CD14-positive monocyte (primary cell): Measurements from ENCODE around the gene FAM50A. TPM values are rescaled to one million over a fixed set of nuclear protein-coding genes. Genes with fewer than 3 reads are reported as not detected.
A peak's percentile ranks its signal among the peaks of the same experiment; 100 is the strongest.
"Not testable (repeated sequence)": the region's sequence is repeated elsewhere in the genome, so short reads cannot be mapped to it uniquely, and the experiment has no call there.

Experiments
- DNase-seq, 3 donors: peaks; one replicate each; pipeline ENCODE4 v3.0.0-alpha.2; 2011 to 2022
- H2AFZ ChIP-seq: 2 replicates; pipeline ENCODE4 v1.6.0; 2012; ENCODE audit warnings: mild to moderate bottlenecking, low read depth, low read length, inconsistent platforms; ENCODE audit not compliant: insufficient read depth, poor library complexity, severe bottlenecking
- H3K27ac ChIP-seq, 2 donors: 1 replicate in 1 of 2; 2 replicates in 1 of 2; pipeline ENCODE4 v1.5.1; 2012 to 2013; ENCODE audit warnings: low read length in 2 of 2, control low read depth in 1 of 2, inconsistent platforms in 1 of 2, low read depth in 1 of 2, mild to moderate bottlenecking in 1 of 2
- H3K27me3 ChIP-seq, 2 donors: one replicate each; pipeline versions ENCODE4 v1.6.0 to v1.6.1; 2011 to 2013; ENCODE audit warnings: low read length in 2 of 2; ENCODE audit not compliant: control insufficient read depth in 2 of 2, insufficient read depth in 2 of 2
- H3K36me3 ChIP-seq, 2 donors: replicated peaks in 1 of 2; 1 replicate in 1 of 2; 2 replicates in 1 of 2; pipeline versions ENCODE4 v1.5.1 to v1.6.1; 2012 to 2013; ENCODE audit warnings: low read length in 2 of 2, control low read depth in 1 of 2, inconsistent platforms in 1 of 2, mild to moderate bottlenecking in 1 of 2; ENCODE audit not compliant: insufficient read depth in 2 of 2, control insufficient read depth in 1 of 2
- H3K4me1 ChIP-seq, 2 donors: 1 replicate in 1 of 2; 2 replicates in 1 of 2; pipeline versions ENCODE4 v1.5.1 to v1.6.1; 2012 to 2013; ENCODE audit warnings: low read length in 2 of 2, control low read depth in 1 of 2, inconsistent platforms in 1 of 2, mild to moderate bottlenecking in 1 of 2, moderate library complexity in 1 of 2; ENCODE audit not compliant: insufficient read depth in 2 of 2, control insufficient read depth in 1 of 2
- H3K4me2 ChIP-seq: replicated peaks from 2 replicates; pipeline ENCODE3; 2012; ENCODE audit warnings: low read length, moderate library complexity, mild to moderate bottlenecking; ENCODE audit not compliant: poor library complexity, severe bottlenecking; ENCODE audit errors: extremely low read depth
- H3K4me3 ChIP-seq, 3 experiments: fragments of 200-600 bp in 1 of 3; sonication (generic) in 1 of 3; replicated peaks in 1 of 3; 1 replicate in 2 of 3; 2 replicates in 1 of 3; pipeline ENCODE4 v1.5.1; 2011 to 2013; ENCODE audit warnings: low read length in 3 of 3, mild to moderate bottlenecking in 3 of 3, control low read depth in 2 of 3, low read depth in 2 of 3, inconsistent platforms in 1 of 3, moderate library complexity in 1 of 3
- H3K79me2 ChIP-seq: 2 replicates; pipeline ENCODE4 v1.6.0; 2012; ENCODE audit warnings: mild to moderate bottlenecking, control low read depth, inconsistent platforms, low read length, moderate library complexity; ENCODE audit not compliant: insufficient read depth
- H3K9ac ChIP-seq: 2 replicates; pipeline ENCODE4 v1.6.0; 2017; ENCODE audit warnings: low read length, mild to moderate bottlenecking; ENCODE audit not compliant: insufficient read depth, poor library complexity, severe bottlenecking
- H3K9me3 ChIP-seq, 2 donors: replicated peaks in 1 of 2; 1 replicate in 1 of 2; 2 replicates in 1 of 2; pipeline versions ENCODE4 v1.5.1 to v1.6.1; 2012 to 2013; ENCODE audit warnings: low read length in 2 of 2, control low read depth in 1 of 2; ENCODE audit not compliant: control insufficient read depth in 1 of 2, insufficient read depth in 1 of 2
- H4K20me1 ChIP-seq: 2 replicates; pipeline ENCODE4 v1.6.0; 2012; ENCODE audit warnings: mild to moderate bottlenecking, low read length, control low read depth, moderate library complexity; ENCODE audit not compliant: insufficient read depth
- H3K27ac Mint-ChIP-seq, 7 donors: one replicate each; pipeline ENCODE4 v1.8.0; 2020; ENCODE audit warnings: mild to moderate bottlenecking in 7 of 7, mixed read lengths in 7 of 7, moderate library complexity in 6 of 7, inconsistent platforms in 2 of 7
- H3K27me3 Mint-ChIP-seq, 3 donors: one replicate each; pipeline ENCODE4 v1.8.0; 2021 to 2022; ENCODE audit warnings: low read depth in 3 of 3, mild to moderate bottlenecking in 3 of 3, mixed read lengths in 3 of 3, moderate library complexity in 3 of 3, inconsistent platforms in 1 of 3
- H3K36me3 Mint-ChIP-seq, 2 donors: one replicate each; pipeline ENCODE4 v1.8.0; 2020; ENCODE audit warnings: mixed read lengths in 2 of 2, inconsistent platforms in 1 of 2, mild to moderate bottlenecking in 1 of 2
- H3K4me1 Mint-ChIP-seq: one replicate; pipeline ENCODE4 v1.8.0; 2020; ENCODE audit warnings: mild to moderate bottlenecking, mixed read lengths
- H3K4me3 Mint-ChIP-seq, 2 donors: one replicate each; pipeline ENCODE4 v1.8.0; 2020; ENCODE audit warnings: mild to moderate bottlenecking in 2 of 2, mixed read lengths in 2 of 2, moderate library complexity in 1 of 2
- H3K9me3 Mint-ChIP-seq, 7 donors: one replicate each; pipeline ENCODE4 v1.8.0; 2020 to 2022; ENCODE audit warnings: mixed read lengths in 7 of 7, mild to moderate bottlenecking in 6 of 7, moderate library complexity in 6 of 7, inconsistent platforms in 2 of 7
- CTCF ChIP-seq: fragments of 200-600 bp; IDR thresholded peaks from one replicate; pipeline ENCODE4 v1.8.0; 2022; ENCODE audit warnings: antibody characterized with exemption, mild to moderate bottlenecking
- WGBS: methylation state at CpG from one replicate; pipeline ENCODE4 v1.1.5; 2013; ENCODE audit warnings: missing lambda C conversion rate; ENCODE audit not compliant: insufficient coverage; 5-methylcytosine and 5-hydroxymethylcytosine counted together
- intact Hi-C, 2 donors: fragments of 100-400 bp; cut with micrococcal nuclease; formaldehyde crosslinking; loops; one replicate each; pipeline versions ENCODE4 v1.15.0 to v1.15.1; 2023
- polyA plus RNA-seq, 3 donors: library from polyadenylated mRNA; depleted of rRNA in 1 of 3; unstranded in 2 of 3; stranded (reverse) in 1 of 3; fragments of 300-500 nt in 2 of 3; fragments of >200 nt in 1 of 3; fragmentation: Illumina TruSeq in 2 of 3; gene quantifications; 1 replicate in 2 of 3; 2 replicates in 1 of 3; pipeline ENCODE4 v1.2.3, GENCODE V29; 2012 to 2021

Gene FAM50A
- polyA plus RNA-seq, 3 donors: 23.9 to 88.9 (median 46.4) TPM

GRCh38 chrX:154399527-154400368, 44.2 kb upstream of the FAM50A start:
- Histone ChIP-seq H4K20me1 (peaks cover 57% of the 10 kb centered on the region), H3K9ac (peak overlapping the region; percentile 90), H3K9me3 (no peaks in the 10 kb centered on the region), H3K36me3 (peaks cover 30 to 39% of the 10 kb centered on the region in 2 donors), H3K27me3 (no peaks in the 10 kb centered on the region), H3K79me2 (peaks cover 18% of the 10 kb centered on the region), H3K4me1 (peaks cover 20 to 28% of the 10 kb centered on the region in 2 donors), H3K4me3 (peak overlapping the region; percentile 79 to 92 (median 81)), H3K27ac (peak overlapping the region; percentile 97 to 100), H2AFZ (no peak overlapping the region), H3K4me2 (peak overlapping the region; percentile 87)
- H3K4me3 Mint-ChIP-seq: peak overlapping the region; percentile 97
- no peak for TF ChIP-seq CTCF
- intact Hi-C loops: loop anchor here (5.0 kb wide), 2 partner anchors 38 to 133 kb away; partner anchors contain the start of gene GDI1 (in 1 of the 2)
- WGBS: 100% methylated on average over 1 of the region's 14 CpGs
- peak in 1 of 3 donors; percentile 8 for DNase-seq
- H3K27ac Mint-ChIP-seq: peak overlapping the region; percentile 82 to 99 (median 97)
- H3K4me1 Mint-ChIP-seq: peaks cover 15% of the 10 kb centered on the region
- H3K9me3 Mint-ChIP-seq: peaks cover 0 to 22% (median 4%) of the 10 kb centered on the region in 7 donors
- H3K36me3 Mint-ChIP-seq: peaks cover 34 to 47% of the 10 kb centered on the region in 2 donors
- peaks cover 0 to 14% (median 0%) of the 10 kb centered on the region in 3 donors for H3K27me3 Mint-ChIP-seq

- H2AFZ ChIP-seq, H3K9me3 ChIP-seq, H3K9ac ChIP-seq, DNase-seq, H3K4me2 ChIP-seq, H3K27me3 ChIP-seq: not testable (repeated sequence)
- peaks cover 0 to 22% (median 4%) of the 10 kb centered on the region in 7 donors for H3K9me3 Mint-ChIP-seq
- H3K27ac ChIP-seq: peak overlapping the region in 1 of 2 donors; percentile 100
- H3K36me3 Mint-ChIP-seq: peaks cover 40 to 54% of the 10 kb centered on the region in 2 donors
- peak overlapping the region in 1 of 3 experiments; percentile 81 for H3K4me3 ChIP-seq
- intact Hi-C loops: loop anchor here in 1 of 2 donors (5.0 kb wide), 1 partner anchor 37 kb away; the partner anchor contains the start of gene GDI1
- H3K4me3 Mint-ChIP-seq: peak overlapping the region in 1 of 2 donors; percentile 97
- H3K27ac Mint-ChIP-seq: peak overlapping the region in 4 of 7 donors; percentile 13 to 54 (median 50)
- WGBS: no CpG with 5 or more reads among the region's 6 CpGs
- H3K27me3 Mint-ChIP-seq: peaks cover 0 to 14% (median 0%) of the 10 kb centered on the region in 3 donors
- H3K79me2 ChIP-seq: peaks cover 23% of the 10 kb centered on the region
- peaks cover 20 to 28% of the 10 kb centered on the region in 2 donors for H3K4me1 ChIP-seq
- H3K4me1 Mint-ChIP-seq: peaks cover 15% of the 10 kb centered on the region
- H4K20me1 ChIP-seq: peaks cover 63% of the 10 kb centered on the region
- H3K36me3 ChIP-seq: peaks cover 36 to 42% of the 10 kb centered on the region in 2 donors
These were observed 43.5 kb upstream of the FAM50A start for GRCh38 chrX:154400369-154400817.
